Liver (tissue), 9 donors: ENCODE data around the gene NLRC5. TPM values are rescaled to one million over a fixed set of nuclear protein-coding genes. Genes with fewer than 3 reads are reported as not detected.

ENCODE experiments used
- DNase-seq: peaks from one replicate; pipeline ENCODE4 v3.0.0-alpha.2; 2017; ENCODE audit warnings: low spot score
- H3K27ac ChIP-seq, 2 donors: one replicate each; pipeline ENCODE4 v1.7.0; 2013; ENCODE audit warnings: inconsistent platforms in 2 of 2, low read length in 2 of 2, control low read depth in 1 of 2, low read depth in 1 of 2, mild to moderate bottlenecking in 1 of 2
- H3K27me3 ChIP-seq, 4 donors: one replicate each; pipeline versions ENCODE4 v1.6.1 to v1.7.0; 2013; ENCODE audit warnings: low read length in 3 of 4, inconsistent platforms in 1 of 4, mild to moderate bottlenecking in 1 of 4, moderate library complexity in 1 of 4; ENCODE audit not compliant: control insufficient read depth in 4 of 4, insufficient read depth in 4 of 4
- H3K36me3 ChIP-seq, 4 donors: one replicate each; pipeline versions ENCODE4 v1.6.1 to v1.7.0; 2013; ENCODE audit warnings: low read length in 3 of 4, mild to moderate bottlenecking in 3 of 4, low read depth in 1 of 4, moderate library complexity in 1 of 4; ENCODE audit not compliant: control insufficient read depth in 4 of 4, insufficient read depth in 3 of 4
- H3K4me1 ChIP-seq, 4 donors: one replicate each; pipeline versions ENCODE4 v1.6.1 to v1.7.0; 2013; ENCODE audit warnings: low read length in 3 of 4, mild to moderate bottlenecking in 3 of 4, moderate library complexity in 1 of 4; ENCODE audit not compliant: control insufficient read depth in 4 of 4, insufficient read depth in 4 of 4
- H3K4me3 ChIP-seq, 3 donors: one replicate each; pipeline versions ENCODE4 v1.6.1 to v1.7.0; 2013; ENCODE audit warnings: low read length in 3 of 3, control low read depth in 1 of 3, low read depth in 1 of 3, mild to moderate bottlenecking in 1 of 3
- H3K9ac ChIP-seq, 2 donors: one replicate each; pipeline ENCODE4 v1.7.0; 2013; ENCODE audit warnings: low read length in 2 of 2, mild to moderate bottlenecking in 2 of 2, moderate library complexity in 2 of 2, control low read depth in 1 of 2, low read depth in 1 of 2
- H3K9me3 ChIP-seq, 4 donors: one replicate each; pipeline versions ENCODE4 v1.6.1 to v1.7.0; 2013; ENCODE audit warnings: low read length in 3 of 4; ENCODE audit not compliant: control insufficient read depth in 4 of 4
- EGR1 ChIP-seq, 2 donors: IDR thresholded peaks; 2 replicates each; pipeline ENCODE4 v1.6.1; 2016 to 2018; ENCODE audit warnings: antibody characterized with exemption in 2 of 2, low read depth in 2 of 2
- FOXA1 ChIP-seq: IDR thresholded peaks from 2 replicates; pipeline ENCODE4 v1.6.1; 2016; ENCODE audit warnings: antibody characterized with exemption
- FOXA2 ChIP-seq: IDR thresholded peaks from 2 replicates; pipeline ENCODE4 v1.6.1; 2016; ENCODE audit warnings: antibody characterized with exemption
- GABPA ChIP-seq, 2 donors: IDR thresholded peaks in 1 of 2; conservative IDR thresholded peaks in 1 of 2; 2 replicates each; pipeline ENCODE4 v1.6.1; 2016; ENCODE audit warnings: antibody characterized with exemption in 2 of 2, mild to moderate bottlenecking in 1 of 2, moderate library complexity in 1 of 2
- HNF4A ChIP-seq, 2 donors: conservative IDR thresholded peaks; 2 replicates each; pipeline ENCODE4 v1.6.1; 2016; ENCODE audit warnings: antibody characterized with exemption in 2 of 2, mild to moderate bottlenecking in 2 of 2
- RXRA ChIP-seq, 2 donors: IDR thresholded peaks; 2 replicates each; pipeline ENCODE4 v1.6.1; 2017 to 2018; ENCODE audit warnings: antibody characterized with exemption in 2 of 2, mild to moderate bottlenecking in 1 of 2
- TAF1 ChIP-seq: conservative IDR thresholded peaks from 2 replicates; pipeline ENCODE4 v1.6.1; 2016; ENCODE audit warnings: antibody characterized with exemption, mild to moderate bottlenecking
- YY1 ChIP-seq: IDR thresholded peaks from 2 replicates; pipeline ENCODE4 v1.6.1; 2016; ENCODE audit warnings: antibody characterized with exemption, mild to moderate bottlenecking
- WGBS: extraction: QIAGEN DNeasy Blood & Tissue Kit; methylation state at CpG from one replicate; pipeline ENCODE4 v1.1.7; 2013; 5-methylcytosine and 5-hydroxymethylcytosine counted together
- polyA plus RNA-seq, 2 donors: library from polyadenylated mRNA; stranded (reverse) in 1 of 2; unstranded in 1 of 2; fragments of 200-250 nt in 1 of 2; fragments of >200 nt in 1 of 2; fragmentation: Nextera tagmentation in 1 of 2; extraction: Ambion mirVana in 1 of 2; gene quantifications; one replicate each; pipeline versions ENCODE4 v1.2.1 to v1.2.3, GENCODE V29; 2013 to 2015
- total RNA-seq, 2 donors: library from RNA; depleted of rRNA; stranded (reverse); fragments of >200 nt; gene quantifications; one replicate each; pipeline ENCODE4 v1.2.3, GENCODE V29; 2014
- TF ChIP-seq, protein P1 (sequence below): IDR thresholded peaks from 2 replicates; pipeline ENCODE4 v1.6.1; 2016; ENCODE audit warnings: antibody characterized with exemption
- TF ChIP-seq, protein P2 (sequence below): IDR thresholded peaks from 2 replicates; pipeline ENCODE4 v1.6.1; 2016; ENCODE audit warnings: antibody characterized with exemption, mild to moderate bottlenecking
- TF ChIP-seq, protein P3 (sequence below): IDR thresholded peaks from 2 replicates; pipeline ENCODE4 v1.6.1; 2016; ENCODE audit warnings: antibody characterized with exemption
- TF ChIP-seq, protein P4 (sequence below): fragments of 150-350 bp; IDR thresholded peaks from 2 replicates; pipeline ENCODE4 v1.5.1; 2017; ENCODE audit warnings: improper control_type of control experiment, low read depth, low read length; ENCODE audit not compliant: missing input control
- donor health status: healthy.
- donor health status: healthy.
- donor health status: healthy.
- donor health status: healthy.
- donor health status: healthy.

NLRC5 gene
- total and polyA plus RNA-seq, 4 donors = 4.7 to 23.3 (median 8.8) TPM

- H3K9me3 ChIP-seq = no peaks in the 10 kb centered on the region
- H3K27me3 ChIP-seq = no peaks in the 10 kb centered on the region
- H3K9ac ChIP-seq = no peak overlapping the region
- peaks cover 0 to 5% (median 2%) of the 10 kb centered on the region in 4 donors for H3K36me3 ChIP-seq
- no peaks in the 10 kb centered on the region for H3K4me1 ChIP-seq
- H3K27ac ChIP-seq = peak overlapping the region in 1 of 2 donors; percentile 25
- 90% methylated on average over 2 of the region's 2 CpGs for whole genome bisulfite sequencing
- no peak overlapping the region for H3K4me3 ChIP-seq
- DNase-seq = no peak
- TF ChIP-seq, protein P1, sequence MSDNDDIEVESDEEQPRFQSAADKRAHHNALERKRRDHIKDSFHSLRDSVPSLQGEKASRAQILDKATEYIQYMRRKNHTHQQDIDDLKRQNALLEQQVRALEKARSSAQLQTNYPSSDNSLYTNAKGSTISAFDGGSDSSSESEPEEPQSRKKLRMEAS = no peak
- TF ChIP-seq FOXA1 (no peak), HNF4A (conservative IDR thresholded peaks at IDR 0.05) (no peak), EGR1 (IDR thresholded peaks at IDR 0.05; ENCODE audit: low read depth in 2 of 2) (no peak), RXRA (IDR thresholded peaks at IDR 0.05) (no peak), FOXA2 (no peak), GABPA (IDR thresholded peaks at IDR 0.05 in 1 of 2, conservative IDR thresholded peaks at IDR 0.05 in 1 of 2) (no peak)
- TF ChIP-seq, protein P2, sequence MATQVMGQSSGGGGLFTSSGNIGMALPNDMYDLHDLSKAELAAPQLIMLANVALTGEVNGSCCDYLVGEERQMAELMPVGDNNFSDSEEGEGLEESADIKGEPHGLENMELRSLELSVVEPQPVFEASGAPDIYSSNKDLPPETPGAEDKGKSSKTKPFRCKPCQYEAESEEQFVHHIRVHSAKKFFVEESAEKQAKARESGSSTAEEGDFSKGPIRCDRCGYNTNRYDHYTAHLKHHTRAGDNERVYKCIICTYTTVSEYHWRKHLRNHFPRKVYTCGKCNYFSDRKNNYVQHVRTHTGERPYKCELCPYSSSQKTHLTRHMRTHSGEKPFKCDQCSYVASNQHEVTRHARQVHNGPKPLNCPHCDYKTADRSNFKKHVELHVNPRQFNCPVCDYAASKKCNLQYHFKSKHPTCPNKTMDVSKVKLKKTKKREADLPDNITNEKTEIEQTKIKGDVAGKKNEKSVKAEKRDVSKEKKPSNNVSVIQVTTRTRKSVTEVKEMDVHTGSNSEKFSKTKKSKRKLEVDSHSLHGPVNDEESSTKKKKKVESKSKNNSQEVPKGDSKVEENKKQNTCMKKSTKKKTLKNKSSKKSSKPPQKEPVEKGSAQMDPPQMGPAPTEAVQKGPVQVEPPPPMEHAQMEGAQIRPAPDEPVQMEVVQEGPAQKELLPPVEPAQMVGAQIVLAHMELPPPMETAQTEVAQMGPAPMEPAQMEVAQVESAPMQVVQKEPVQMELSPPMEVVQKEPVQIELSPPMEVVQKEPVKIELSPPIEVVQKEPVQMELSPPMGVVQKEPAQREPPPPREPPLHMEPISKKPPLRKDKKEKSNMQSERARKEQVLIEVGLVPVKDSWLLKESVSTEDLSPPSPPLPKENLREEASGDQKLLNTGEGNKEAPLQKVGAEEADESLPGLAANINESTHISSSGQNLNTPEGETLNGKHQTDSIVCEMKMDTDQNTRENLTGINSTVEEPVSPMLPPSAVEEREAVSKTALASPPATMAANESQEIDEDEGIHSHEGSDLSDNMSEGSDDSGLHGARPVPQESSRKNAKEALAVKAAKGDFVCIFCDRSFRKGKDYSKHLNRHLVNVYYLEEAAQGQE = no peak
- TF ChIP-seq, protein P3, sequence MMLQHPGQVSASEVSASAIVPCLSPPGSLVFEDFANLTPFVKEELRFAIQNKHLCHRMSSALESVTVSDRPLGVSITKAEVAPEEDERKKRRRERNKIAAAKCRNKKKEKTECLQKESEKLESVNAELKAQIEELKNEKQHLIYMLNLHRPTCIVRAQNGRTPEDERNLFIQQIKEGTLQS = no peak
Observed at GRCh38 chr16:57013902-57014301, 24.5 kb downstream of the NLRC5 start.

DNA sequence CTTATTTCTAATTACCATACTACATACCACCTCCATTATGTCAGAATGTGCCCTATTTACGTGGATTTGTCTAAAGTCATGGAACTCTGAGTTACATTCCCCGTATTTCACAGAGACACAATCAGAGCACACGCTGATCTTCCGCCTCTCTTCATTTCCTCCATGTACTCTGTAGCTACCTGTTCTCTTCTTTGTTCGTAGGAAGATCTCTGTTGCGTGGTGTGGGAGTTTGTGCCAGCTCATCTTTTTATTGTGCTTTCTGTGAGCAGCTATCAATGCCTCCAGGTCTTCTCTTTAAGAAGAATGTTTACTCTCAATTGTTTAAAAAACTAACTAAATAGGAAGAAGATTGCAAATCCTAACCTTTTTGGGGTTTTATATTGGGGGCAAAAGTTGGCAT, 26.9 kb downstream of the NLRC5 start:
- no peaks in the 10 kb centered on the region for H3K4me1 ChIP-seq
- H3K9ac ChIP-seq = no peak overlapping the region
- no peaks in the 10 kb centered on the region for H3K9me3 ChIP-seq
- WGBS = 96% methylated on average over 6 of the region's 6 CpGs
- DNase-seq = no peak
- TF ChIP-seq, protein P4, sequence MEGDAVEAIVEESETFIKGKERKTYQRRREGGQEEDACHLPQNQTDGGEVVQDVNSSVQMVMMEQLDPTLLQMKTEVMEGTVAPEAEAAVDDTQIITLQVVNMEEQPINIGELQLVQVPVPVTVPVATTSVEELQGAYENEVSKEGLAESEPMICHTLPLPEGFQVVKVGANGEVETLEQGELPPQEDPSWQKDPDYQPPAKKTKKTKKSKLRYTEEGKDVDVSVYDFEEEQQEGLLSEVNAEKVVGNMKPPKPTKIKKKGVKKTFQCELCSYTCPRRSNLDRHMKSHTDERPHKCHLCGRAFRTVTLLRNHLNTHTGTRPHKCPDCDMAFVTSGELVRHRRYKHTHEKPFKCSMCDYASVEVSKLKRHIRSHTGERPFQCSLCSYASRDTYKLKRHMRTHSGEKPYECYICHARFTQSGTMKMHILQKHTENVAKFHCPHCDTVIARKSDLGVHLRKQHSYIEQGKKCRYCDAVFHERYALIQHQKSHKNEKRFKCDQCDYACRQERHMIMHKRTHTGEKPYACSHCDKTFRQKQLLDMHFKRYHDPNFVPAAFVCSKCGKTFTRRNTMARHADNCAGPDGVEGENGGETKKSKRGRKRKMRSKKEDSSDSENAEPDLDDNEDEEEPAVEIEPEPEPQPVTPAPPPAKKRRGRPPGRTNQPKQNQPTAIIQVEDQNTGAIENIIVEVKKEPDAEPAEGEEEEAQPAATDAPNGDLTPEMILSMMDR = no peak
- no peak for TF ChIP-seq TAF1
- TF ChIP-seq FOXA1 = no peak
- TF ChIP-seq FOXA2 = no peak
- TF ChIP-seq, protein P2 = no peak
- TF ChIP-seq YY1 = no peak
- no peak for TF ChIP-seq EGR1 (IDR thresholded peaks at IDR 0.05; ENCODE audit: low read depth in 2 of 2)
- no peak for TF ChIP-seq RXRA (IDR thresholded peaks at IDR 0.05)
- no peak for TF ChIP-seq GABPA (IDR thresholded peaks at IDR 0.05 in 1 of 2, conservative IDR thresholded peaks at IDR 0.05 in 1 of 2)
- TF ChIP-seq HNF4A (conservative IDR thresholded peaks at IDR 0.05) = no peak
- peaks cover 3 to 12% (median 6%) of the 10 kb centered on the region in 4 donors for H3K36me3 ChIP-seq
- H3K27me3 ChIP-seq = no peaks in the 10 kb centered on the region
- no peak overlapping the region for H3K27ac ChIP-seq
- H3K4me3 ChIP-seq = no peak overlapping the region
